ENCODE results near the gene ISM2.
A peak's percentile ranks its signal among the peaks of the same experiment; 100 is the strongest.

ISM2 gene

DNA sequence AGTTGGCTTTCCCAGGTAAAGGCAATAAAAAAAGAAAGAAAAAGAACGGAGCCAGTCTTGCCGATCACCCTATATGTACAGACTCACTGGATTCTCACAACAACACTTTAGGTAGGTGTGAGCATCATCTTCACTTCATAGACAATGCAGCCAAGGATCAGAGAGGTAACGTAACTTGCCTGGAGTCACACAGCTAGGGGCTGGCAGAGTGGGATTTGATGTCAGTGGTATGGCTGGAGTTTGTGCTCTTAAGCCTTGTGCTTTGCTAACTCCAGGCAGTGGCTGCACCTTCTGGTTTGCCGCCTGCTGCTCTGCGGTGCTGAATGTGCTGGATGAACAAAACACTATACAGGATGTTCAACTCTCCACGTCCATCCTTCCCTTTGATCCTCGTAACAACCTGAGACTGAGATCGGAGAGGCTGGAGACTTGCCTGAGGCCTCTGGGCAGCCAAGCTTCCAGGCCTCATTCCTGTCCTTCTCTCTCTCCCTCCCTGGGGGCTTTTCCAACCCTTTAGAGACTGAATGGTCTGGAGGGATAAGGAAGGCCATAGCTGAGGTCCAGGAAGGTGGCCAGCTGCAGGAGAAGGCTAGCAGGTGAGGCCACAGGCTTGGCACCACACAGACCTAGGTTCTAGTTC, 8.1 kb downstream of the ISM2 start:
- H3K27ac Mint-ChIP-seq, result no peak overlapping the region
- no peak for DNase-seq
- no peak overlapping the region for H3K4me3 Mint-ChIP-seq
- no peaks in the 10 kb centered on the region for H3K4me1 Mint-ChIP-seq (ENCODE audit: low read depth)
- no peaks in the 10 kb centered on the region for H3K9me3 Mint-ChIP-seq
- H3K27me3 Mint-ChIP-seq, result no peaks in the 10 kb centered on the region
- no peaks in the 10 kb centered on the region for H3K36me3 Mint-ChIP-seq (ENCODE audit: low read depth)

DNA sequence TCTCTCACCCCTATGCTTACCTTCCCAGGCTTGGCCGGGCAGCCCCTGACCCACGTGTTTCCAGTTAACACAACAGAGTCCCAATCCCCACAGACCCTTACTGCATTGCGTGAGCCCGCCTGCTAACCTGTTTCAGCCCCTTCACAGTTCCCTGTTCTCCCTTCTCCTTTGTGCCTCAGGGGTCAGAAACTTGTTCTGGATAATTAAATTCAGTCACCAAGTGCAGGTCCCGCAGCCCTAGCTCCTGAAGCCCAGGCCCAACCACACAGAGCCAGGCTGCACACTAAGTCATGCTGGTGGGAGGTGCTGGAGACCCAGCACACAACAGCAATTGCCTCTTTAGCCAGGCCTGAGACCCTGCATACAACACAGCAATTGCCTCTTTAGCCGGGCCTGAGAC, 9.6 kb downstream of the ISM2 start:
- Mint-ChIP-seq H3K27ac (no peak overlapping the region), H3K9me3 (no peaks in the 10 kb centered on the region), H3K36me3 (ENCODE audit: low read depth) (no peaks in the 10 kb centered on the region), H3K27me3 (no peaks in the 10 kb centered on the region), H3K4me1 (ENCODE audit: low read depth) (no peaks in the 10 kb centered on the region), H3K4me3 (no peak overlapping the region)
- no peak for DNase-seq

GRCh38 chr14:77488558-77488957, 10.1 kb downstream of the ISM2 start:
- DNase-seq, result no peak
- Mint-ChIP-seq H3K36me3 (ENCODE audit: low read depth) (no peaks in the 10 kb centered on the region), H3K9me3 (no peaks in the 10 kb centered on the region), H3K4me1 (ENCODE audit: low read depth) (no peaks in the 10 kb centered on the region), H3K27me3 (no peaks in the 10 kb centered on the region), H3K4me3 (no peak overlapping the region), H3K27ac (no peak overlapping the region)

- no peaks in the 10 kb centered on the region for H3K9me3 Mint-ChIP-seq
- no peaks in the 10 kb centered on the region for H3K4me1 Mint-ChIP-seq (ENCODE audit: low read depth)
- DNase-seq, result no peak
- H3K36me3 Mint-ChIP-seq (ENCODE audit: low read depth), result no peaks in the 10 kb centered on the region
- no peak overlapping the region for H3K4me3 Mint-ChIP-seq
- no peak overlapping the region for H3K27ac Mint-ChIP-seq
- no peaks in the 10 kb centered on the region for H3K27me3 Mint-ChIP-seq
These were observed 12.5 kb downstream of the ISM2 start for GRCh38 chr14:77485901-77486678.

GRCh38 chr14:77485256-77485655, 13.4 kb downstream of the ISM2 start:
- Mint-ChIP-seq H3K4me3 (no peak overlapping the region), H3K4me1 (ENCODE audit: low read depth) (no peaks in the 10 kb centered on the region), H3K27me3 (no peaks in the 10 kb centered on the region), H3K27ac (no peak overlapping the region), H3K9me3 (no peaks in the 10 kb centered on the region), H3K36me3 (ENCODE audit: low read depth) (no peaks in the 10 kb centered on the region)
- DNase-seq, result no peak

- no peak overlapping the region for H3K4me3 Mint-ChIP-seq
- no peaks in the 10 kb centered on the region for H3K27me3 Mint-ChIP-seq
- no peaks in the 10 kb centered on the region for H3K36me3 Mint-ChIP-seq (ENCODE audit: low read depth)
- no peaks in the 10 kb centered on the region for H3K4me1 Mint-ChIP-seq (ENCODE audit: low read depth)
- no peak for DNase-seq
- no peak overlapping the region for H3K27ac Mint-ChIP-seq
- no peaks in the 10 kb centered on the region for H3K9me3 Mint-ChIP-seq
These were observed 16.2 kb downstream of the ISM2 start for GRCh38 chr14:77482422-77482821.

DNA sequence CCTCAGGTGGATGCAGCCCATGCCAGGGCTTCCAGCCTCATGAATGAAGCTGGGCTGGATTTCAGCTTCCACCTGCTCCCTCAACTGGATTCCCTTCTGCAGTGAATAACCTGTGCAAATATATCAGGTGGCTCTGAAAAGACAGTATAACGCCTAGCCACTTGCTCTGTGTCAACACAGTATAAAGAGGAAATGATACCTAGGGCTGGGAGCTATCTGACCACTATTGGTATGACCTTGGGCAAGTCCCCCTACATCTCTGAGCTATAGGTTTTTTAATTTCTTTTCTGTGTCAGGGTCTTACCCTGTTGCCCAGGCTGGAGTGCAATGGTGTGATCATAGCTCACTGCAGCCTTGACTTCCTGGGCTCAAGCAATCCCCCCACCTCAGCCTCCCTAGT, 19.8 kb downstream of the ISM2 start:
- H3K27me3 Mint-ChIP-seq, result no peaks in the 10 kb centered on the region
- H3K4me1 Mint-ChIP-seq (ENCODE audit: low read depth), result no peaks in the 10 kb centered on the region
- no peak overlapping the region for H3K27ac Mint-ChIP-seq
- H3K9me3 Mint-ChIP-seq, result no peaks in the 10 kb centered on the region
- DNase-seq, result no peak
- no peak overlapping the region for H3K4me3 Mint-ChIP-seq
- no peaks in the 10 kb centered on the region for H3K36me3 Mint-ChIP-seq (ENCODE audit: low read depth)

DNA sequence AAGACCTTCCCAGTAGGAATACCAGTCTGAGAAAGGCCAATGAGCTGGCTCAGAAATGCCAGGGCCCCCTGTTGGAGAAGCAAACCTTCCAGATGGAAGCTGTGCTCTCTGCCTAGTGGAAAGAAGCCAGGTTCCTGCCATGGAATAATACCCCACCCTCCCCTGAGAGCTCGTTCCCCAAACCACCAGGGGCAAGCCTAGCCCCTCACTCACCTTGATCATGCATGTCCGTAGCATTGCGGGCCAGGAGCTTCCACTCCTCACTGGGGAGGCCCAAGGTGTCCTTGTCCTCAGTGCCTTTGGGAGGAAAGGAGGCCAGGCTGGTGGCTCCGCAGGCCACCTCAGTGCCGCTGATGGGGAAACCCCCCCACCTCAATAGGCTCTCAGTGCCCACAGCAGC, 20.6 kb downstream of the ISM2 start:
- Mint-ChIP-seq H3K4me3 (no peak overlapping the region), H3K9me3 (no peaks in the 10 kb centered on the region), H3K4me1 (ENCODE audit: low read depth) (no peaks in the 10 kb centered on the region), H3K27ac (no peak overlapping the region), H3K27me3 (no peaks in the 10 kb centered on the region), H3K36me3 (ENCODE audit: low read depth) (no peaks in the 10 kb centered on the region)
- DNase-seq, result no peak

DNA sequence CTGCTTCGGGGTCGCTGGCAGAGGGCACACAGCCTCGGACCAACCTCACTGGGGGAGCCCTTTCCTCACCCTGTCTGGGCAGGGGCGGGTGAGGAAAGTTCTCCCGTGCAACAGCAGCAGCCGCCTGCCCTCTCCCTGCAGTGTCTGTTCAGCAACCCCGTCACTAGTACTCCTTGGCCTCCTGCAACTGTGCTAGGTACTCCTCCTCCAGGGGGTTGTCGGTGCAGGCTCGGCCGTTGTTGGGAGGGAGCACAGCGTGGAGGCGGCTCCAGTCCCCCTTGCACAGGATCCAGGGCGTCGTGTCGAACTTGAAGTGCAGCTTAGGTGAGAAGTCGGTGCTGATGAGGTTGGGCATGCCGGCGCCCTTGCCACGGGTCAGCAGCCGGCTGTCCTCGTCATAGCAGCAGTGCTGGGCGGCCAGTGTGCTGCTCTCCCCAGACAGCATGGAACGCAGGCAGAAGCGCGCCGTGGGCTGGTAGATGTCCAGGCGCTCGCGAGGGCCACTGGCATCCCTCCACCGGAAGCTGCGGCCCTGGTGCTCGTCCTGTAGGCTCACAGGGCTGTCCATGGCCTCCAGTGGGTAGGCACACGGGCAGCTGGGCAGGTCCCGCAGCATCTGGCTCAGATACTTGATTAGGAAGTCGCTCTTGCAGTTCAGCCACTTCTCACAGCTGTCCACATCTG, 23.0 kb downstream of the ISM2 start:
- no peaks in the 10 kb centered on the region for H3K27me3 Mint-ChIP-seq
- H3K36me3 Mint-ChIP-seq (ENCODE audit: low read depth), result no peaks in the 10 kb centered on the region
- H3K4me3 Mint-ChIP-seq, result no peak overlapping the region
- H3K27ac Mint-ChIP-seq, result no peak overlapping the region
- no peaks in the 10 kb centered on the region for H3K9me3 Mint-ChIP-seq
- DNase-seq, result no peak
- no peaks in the 10 kb centered on the region for H3K4me1 Mint-ChIP-seq (ENCODE audit: low read depth)

DNA sequence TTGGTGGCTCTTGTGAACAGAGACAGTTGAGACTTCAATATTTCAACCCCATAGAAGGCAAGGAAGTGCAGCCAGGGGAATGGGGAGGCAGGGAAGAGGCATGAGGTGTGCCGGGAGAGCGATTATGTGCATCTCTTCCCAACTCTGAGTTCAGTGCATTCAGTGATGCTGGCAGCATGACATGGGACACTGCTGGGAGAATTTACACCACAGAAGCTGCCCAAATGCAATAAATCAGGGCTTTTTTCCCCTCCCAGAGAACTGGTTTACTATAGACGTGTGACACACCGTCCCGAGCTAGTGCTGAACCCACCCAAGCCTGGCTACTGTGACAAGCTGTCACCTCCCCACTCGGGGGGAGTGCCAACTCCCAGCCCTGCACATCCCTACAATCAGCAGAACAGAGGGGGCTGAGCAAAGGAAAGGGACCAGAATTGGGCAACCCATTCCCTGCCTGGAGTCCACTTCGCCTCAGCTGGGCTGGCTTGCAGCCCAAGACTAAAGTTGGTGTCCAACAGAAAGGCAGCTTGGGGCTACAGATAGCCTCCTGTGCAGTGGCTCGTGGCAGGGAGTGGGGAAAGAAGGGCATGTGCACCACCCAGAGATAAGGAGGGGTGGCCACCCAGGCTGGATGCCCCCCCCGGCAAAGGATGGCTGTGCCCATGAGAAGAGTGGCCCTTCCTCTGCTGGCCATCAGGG, 24.0 kb downstream of the ISM2 start:
- DNase-seq, result no peak
- H3K36me3 Mint-ChIP-seq (ENCODE audit: low read depth), result peaks cover 2% of the 10 kb centered on the region
- H3K9me3 Mint-ChIP-seq, result no peaks in the 10 kb centered on the region
- H3K4me3 Mint-ChIP-seq, result no peak overlapping the region
- H3K4me1 Mint-ChIP-seq (ENCODE audit: low read depth), result no peaks in the 10 kb centered on the region
- H3K27me3 Mint-ChIP-seq, result no peaks in the 10 kb centered on the region
- no peak overlapping the region for H3K27ac Mint-ChIP-seq

GRCh38 chr14:77473921-77474320, 24.7 kb downstream of the ISM2 start:
- no peaks in the 10 kb centered on the region for H3K27me3 Mint-ChIP-seq
- H3K4me1 Mint-ChIP-seq (ENCODE audit: low read depth), result no peaks in the 10 kb centered on the region
- peaks cover 9% of the 10 kb centered on the region for H3K36me3 Mint-ChIP-seq (ENCODE audit: low read depth)
- H3K9me3 Mint-ChIP-seq, result no peaks in the 10 kb centered on the region
- H3K4me3 Mint-ChIP-seq, result no peak overlapping the region
- H3K27ac Mint-ChIP-seq, result no peak overlapping the region
- no peak for DNase-seq

DNA sequence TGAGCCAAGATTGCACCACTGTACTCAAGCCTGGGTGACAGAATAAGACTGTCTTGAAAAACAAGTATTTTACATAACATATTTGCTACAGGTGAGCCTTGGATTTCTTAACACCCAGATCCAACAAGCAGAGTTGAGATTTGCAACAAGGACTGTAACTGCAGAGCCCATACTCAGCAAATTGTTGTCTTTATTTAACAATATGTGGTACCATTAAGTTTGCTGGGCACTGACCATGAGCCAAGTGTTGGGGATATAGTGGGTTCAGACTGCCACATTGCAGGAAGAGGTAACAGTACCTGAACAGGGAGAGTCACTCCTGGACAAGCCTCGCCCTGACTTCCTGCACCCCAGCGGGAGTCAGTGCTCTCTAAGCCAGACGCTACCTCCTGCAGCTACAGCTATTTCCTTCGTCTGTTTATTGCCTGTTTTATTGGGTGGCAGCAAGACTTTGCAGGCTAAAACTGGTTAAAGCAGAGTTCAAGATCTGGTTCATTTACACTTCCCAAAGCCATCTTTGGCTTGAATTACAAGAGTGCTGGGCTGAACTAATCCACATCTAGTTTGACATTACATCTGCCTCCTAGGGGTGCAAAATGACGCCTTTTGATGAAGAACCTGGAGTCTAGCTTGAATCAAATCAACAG, 28.3 kb downstream of the ISM2 start:
- Mint-ChIP-seq H3K27me3 (no peaks in the 10 kb centered on the region), H3K9me3 (no peaks in the 10 kb centered on the region), H3K27ac (no peak overlapping the region), H3K36me3 (ENCODE audit: low read depth) (peaks cover 42% of the 10 kb centered on the region), H3K4me1 (ENCODE audit: low read depth) (no peaks in the 10 kb centered on the region), H3K4me3 (no peak overlapping the region)
- no peak for DNase-seq

DNA sequence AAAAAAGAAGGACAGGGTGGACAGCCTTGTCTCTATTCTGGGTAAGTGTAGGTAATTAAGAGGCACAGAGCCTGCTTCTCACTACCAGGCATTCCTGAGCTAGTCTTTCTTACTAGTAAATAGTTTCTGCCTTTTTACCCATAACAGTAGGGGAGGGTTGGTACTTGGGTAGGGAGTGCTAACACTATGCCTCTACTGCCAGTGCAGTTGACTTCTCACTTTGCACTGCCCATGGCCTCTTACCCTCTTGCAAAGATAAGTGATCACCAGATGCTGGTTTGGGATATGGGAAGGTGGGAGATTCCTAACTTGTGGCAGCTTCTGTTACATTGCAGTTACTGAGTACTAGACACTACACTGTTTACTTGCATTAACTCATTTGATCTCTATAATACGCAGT, 29.1 kb downstream of the ISM2 start:
- H3K27ac Mint-ChIP-seq, result peak overlapping the region; percentile 18
- no peak for DNase-seq
- no peaks in the 10 kb centered on the region for H3K27me3 Mint-ChIP-seq
- no peaks in the 10 kb centered on the region for H3K9me3 Mint-ChIP-seq
- peaks cover 50% of the 10 kb centered on the region for H3K36me3 Mint-ChIP-seq (ENCODE audit: low read depth)
- H3K4me3 Mint-ChIP-seq, result no peak overlapping the region
- no peaks in the 10 kb centered on the region for H3K4me1 Mint-ChIP-seq (ENCODE audit: low read depth)

- H3K9me3 Mint-ChIP-seq, result no peaks in the 10 kb centered on the region
- H3K4me3 Mint-ChIP-seq, result no peak overlapping the region
- no peak overlapping the region for H3K27ac Mint-ChIP-seq
- no peaks in the 10 kb centered on the region for H3K27me3 Mint-ChIP-seq
- no peaks in the 10 kb centered on the region for H3K4me1 Mint-ChIP-seq (ENCODE audit: low read depth)
- H3K36me3 Mint-ChIP-seq (ENCODE audit: low read depth), result peaks cover 55% of the 10 kb centered on the region
- no peak for DNase-seq
These were observed 29.5 kb downstream of the ISM2 start for GRCh38 chr14:77469067-77469505.

All from activated T-cell treated with anti-CD3 and anti-CD28 coated beads, Interleukin-2, amount 50 U/mL, for 24 hours (primary cell).